ENCODE data around the gene DIPK2A. TPM values are rescaled to one million over a fixed set of nuclear protein-coding genes. Genes with fewer than 3 reads are reported as not detected.

Gene DIPK2A
- total RNA-seq, 1 experiment from 2014 or later: 22.0 TPM

DNA sequence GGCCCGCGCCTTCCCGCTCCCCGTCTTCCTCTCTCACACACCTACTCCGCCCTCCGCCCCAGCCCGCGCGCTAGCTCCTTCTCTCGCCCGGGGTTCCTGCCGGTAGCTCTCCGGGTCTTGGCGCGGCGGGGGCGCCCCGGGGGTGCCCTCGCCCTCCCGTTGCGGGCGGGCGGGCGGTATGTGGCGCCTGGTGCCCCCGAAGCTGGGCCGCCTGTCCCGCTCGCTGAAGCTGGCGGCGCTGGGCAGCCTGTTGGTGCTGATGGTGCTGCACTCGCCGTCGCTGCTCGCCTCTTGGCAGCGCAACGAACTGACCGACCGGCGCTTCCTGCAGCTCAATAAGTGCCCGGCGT, 507 bp downstream of the DIPK2A start:
- H3K27ac ChIP-seq (ENCODE audit: insufficient read length, low read depth, low read length): no peak overlapping the region
- no peaks in the 10 kb centered on the region for H4K20me1 ChIP-seq (ENCODE audit: control insufficient read depth, insufficient read depth, insufficient read length)
- no peaks in the 10 kb centered on the region for H3K79me1 ChIP-seq (ENCODE audit: insufficient read depth, low read depth, low read length, poor library complexity, severe bottlenecking)
- no peak overlapping the region for H2BK15ac ChIP-seq (ENCODE audit: low read depth, low read length)
- H2BK5ac ChIP-seq (ENCODE audit: insufficient read length, low read length): no peak overlapping the region
- no peak overlapping the region for H2AK5ac ChIP-seq (ENCODE audit: insufficient read length, low read length)
- peak overlapping the region; percentile 98 for H3K4me2 ChIP-seq (ENCODE audit: insufficient read depth, insufficient read length, low read length)
- H2BK120ac ChIP-seq (ENCODE audit: low read depth, low read length, poor library complexity, severe bottlenecking): no peak overlapping the region
- H3K56ac ChIP-seq (ENCODE audit: insufficient read length, low read depth, low read length): no peak overlapping the region
- peaks cover 0 to 2% (median 0%) of the 10 kb centered on the region in 3 experiments; a peak in 2 of 7 replicates for H3K36me3 Mint-ChIP-seq (ENCODE audit: insufficient read depth in 1 of 3, low read depth in 3 of 3)
- H4K91ac ChIP-seq (ENCODE audit: insufficient read length, low read depth, low read length): no peak overlapping the region
- H3K9ac ChIP-seq (ENCODE audit: extremely low read depth, insufficient read length, low read length): peak overlapping the region; percentile 88
- H2BK12ac ChIP-seq (ENCODE audit: insufficient read length, low read depth, low read length): no peak overlapping the region
- no peak overlapping the region for H2AFZ ChIP-seq (ENCODE audit: low read length)
- H4K8ac ChIP-seq (replicated peaks; ENCODE audit: insufficient read length, low read depth, low read length): no peak overlapping the region
- no peaks in the 10 kb centered on the region for H3K9me3 ChIP-seq (ENCODE audit: control insufficient read depth, low read depth, low read length)
- H3K23ac ChIP-seq (ENCODE audit: insufficient read length, low read depth, low read length): no peak overlapping the region
- peak; percentile 53 for DNase-seq
- H3K4ac ChIP-seq (ENCODE audit: low read depth, low read length): no peak overlapping the region
- no peaks in the 10 kb centered on the region for H3K4me1 ChIP-seq (ENCODE audit: insufficient read depth, low read length)
- H3K27me3 Mint-ChIP-seq (ENCODE audit: low read depth): no peaks in the 10 kb centered on the region; the same call in 1 of the 2 replicates
- peak overlapping the region; percentile 93 for H3K14ac ChIP-seq (ENCODE audit: insufficient read depth, low read length)
- H3K4me1 Mint-ChIP-seq: peaks cover 29 to 37% of the 10 kb centered on the region in 2 experiments
- peak overlapping the region; percentile 90 to 93 for H3K4me3 Mint-ChIP-seq
- WGBS (ENCODE audit: extremely low coverage, insufficient read length, low lambda C conversion rate): no CpG with 5 or more reads among the region's 42 CpGs
- peak overlapping the region in 2 of 3 experiments; percentile 32 to 99; a peak in 2 of 7 replicates for H3K27ac Mint-ChIP-seq
- H3K79me2 ChIP-seq (ENCODE audit: insufficient read depth, low read length): peaks cover 9% of the 10 kb centered on the region; the same call in 1 of the 2 replicates
- no peak overlapping the region for H4K5ac ChIP-seq (ENCODE audit: insufficient read length, low read depth, low read length)
- H2BK20ac ChIP-seq (ENCODE audit: low read depth, low read length, poor library complexity, severe bottlenecking): no peak overlapping the region
- no peaks in the 10 kb centered on the region; a peak in 2 of 5 replicates for H3K9me3 Mint-ChIP-seq
- no peaks in the 10 kb centered on the region for H3K27me3 ChIP-seq (ENCODE audit: insufficient read depth, low read length)
- H3K23me2 ChIP-seq (ENCODE audit: insufficient read length, low read depth, low read length, poor library complexity, severe bottlenecking): peaks cover 20% of the 10 kb centered on the region
- TF ChIP-seq, protein P1, sequence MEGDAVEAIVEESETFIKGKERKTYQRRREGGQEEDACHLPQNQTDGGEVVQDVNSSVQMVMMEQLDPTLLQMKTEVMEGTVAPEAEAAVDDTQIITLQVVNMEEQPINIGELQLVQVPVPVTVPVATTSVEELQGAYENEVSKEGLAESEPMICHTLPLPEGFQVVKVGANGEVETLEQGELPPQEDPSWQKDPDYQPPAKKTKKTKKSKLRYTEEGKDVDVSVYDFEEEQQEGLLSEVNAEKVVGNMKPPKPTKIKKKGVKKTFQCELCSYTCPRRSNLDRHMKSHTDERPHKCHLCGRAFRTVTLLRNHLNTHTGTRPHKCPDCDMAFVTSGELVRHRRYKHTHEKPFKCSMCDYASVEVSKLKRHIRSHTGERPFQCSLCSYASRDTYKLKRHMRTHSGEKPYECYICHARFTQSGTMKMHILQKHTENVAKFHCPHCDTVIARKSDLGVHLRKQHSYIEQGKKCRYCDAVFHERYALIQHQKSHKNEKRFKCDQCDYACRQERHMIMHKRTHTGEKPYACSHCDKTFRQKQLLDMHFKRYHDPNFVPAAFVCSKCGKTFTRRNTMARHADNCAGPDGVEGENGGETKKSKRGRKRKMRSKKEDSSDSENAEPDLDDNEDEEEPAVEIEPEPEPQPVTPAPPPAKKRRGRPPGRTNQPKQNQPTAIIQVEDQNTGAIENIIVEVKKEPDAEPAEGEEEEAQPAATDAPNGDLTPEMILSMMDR (conservative IDR thresholded peaks at IDR 0.05): no peak
- no peak overlapping the region for H3T11ph ChIP-seq (ENCODE audit: low read length)
- peak overlapping the region; percentile 69 for H3K18ac ChIP-seq (ENCODE audit: insufficient read length, low read depth, low read length)

Measured in H9 (cell line).